ENCODE data around the gene GSE1. TPM values are rescaled to one million over a fixed set of nuclear protein-coding genes. Genes with fewer than 3 reads are reported as not detected.

GSE1 gene
- total RNA-seq, 1 experiment from 2014 or later, result 90.2 TPM

DNA sequence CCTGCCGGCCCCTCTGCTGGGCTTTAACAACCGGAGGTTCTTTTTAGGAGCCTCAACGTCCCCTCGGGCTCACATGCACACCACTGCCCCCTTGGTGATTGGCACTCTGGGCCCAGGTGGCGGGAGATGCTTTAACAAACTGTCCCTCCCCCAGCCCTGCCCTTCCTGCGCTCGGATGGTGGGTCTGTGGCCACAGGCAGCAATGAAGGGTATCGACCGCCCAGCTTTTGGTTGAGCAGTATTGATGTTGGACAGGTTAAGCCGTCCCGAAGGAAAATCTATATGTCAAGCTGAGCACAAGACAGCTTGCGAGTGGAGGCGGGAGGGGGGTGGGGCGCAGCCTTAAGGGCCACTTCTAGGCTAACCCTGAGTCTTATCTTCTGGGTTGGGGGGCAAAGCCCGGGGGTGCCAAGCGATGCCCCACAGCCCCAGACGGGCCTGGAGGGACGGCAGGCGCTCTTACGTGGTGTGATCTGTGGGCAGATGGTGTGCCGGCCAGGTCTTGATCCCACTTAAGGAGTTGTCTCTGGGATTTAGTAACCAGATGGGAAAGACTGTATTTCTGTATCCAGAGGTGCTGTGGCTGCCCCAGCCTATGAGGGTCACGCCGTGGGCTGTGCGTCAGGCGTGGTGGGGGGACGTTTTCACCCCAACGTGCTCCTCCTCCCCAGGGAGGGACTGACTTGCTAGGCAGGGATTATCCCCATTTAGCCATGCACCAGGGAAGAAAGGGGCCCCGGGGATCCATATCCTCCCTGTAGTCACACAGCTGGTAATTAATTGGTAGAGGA lies 6.2 kb downstream of the GSE1 start:
- H3K9me2 ChIP-seq (ENCODE audit: insufficient read depth), result no peaks in the 10 kb centered on the region
- CTCF ChIA-PET, result interaction anchor here (1.0 kb wide), 1 partner anchor 203 kb away, joined by 3 read pairs; no protein-coding TSS in a partner anchor
- H4K20me1 ChIP-seq (ENCODE audit: insufficient read depth), result peaks cover 16% of the 10 kb centered on the region; the same call in 1 of the 2 replicates
- BruUV-seq (replicated peaks), result no TSS peak
- H3K9me3 ChIP-seq (ENCODE audit: control insufficient read depth in 1 of 2, insufficient read depth in 1 of 2, low read depth in 1 of 2, low read length in 2 of 2), result no peaks in the 10 kb centered on the region
- no peaks in the 10 kb centered on the region for H3K27me3 ChIP-seq (ENCODE audit: insufficient read depth, low read length)
- DNase-seq (ENCODE audit: low read depth, low spot score) (no peak), ATAC-seq (no peak)
- H3K4me1 ChIP-seq (ENCODE audit: control insufficient read depth in 1 of 2, insufficient read depth in 2 of 2, low read length in 2 of 2), result peaks cover 13 to 37% of the 10 kb centered on the region in 2 experiments
- POLR2A ChIA-PET, result no interaction called here
- H3K4me3 ChIP-seq (replicated peaks in 1 of 2; ENCODE audit: low read depth in 1 of 2, low read length in 2 of 2), result no peak overlapping the region
- H3K9ac ChIP-seq (ENCODE audit: low read length), result no peak overlapping the region
- RAD21 ChIA-PET (ENCODE audit: low non-redundant PET in 1 of 2, low total read pairs in 2 of 2, uncharacterized antibody in 2 of 2, unreplicated experiment in 2 of 2), result no interaction called here
- no peak overlapping the region for H3K27ac ChIP-seq (ENCODE audit: low read depth, low read length)
- intact Hi-C loops (cut with micrococcal nuclease), result loop anchor here (10.0 kb wide), 1 partner anchor 124 kb away; no protein-coding TSS in a partner anchor
- no peak for TF ChIP-seq SIN3A (IDR thresholded peaks at IDR 0.05; ENCODE audit: low read depth)
- no peak overlapping the region for H3K4me2 ChIP-seq (ENCODE audit: low read length)
- no peaks in the 10 kb centered on the region for H3K36me3 ChIP-seq (ENCODE audit: control insufficient read depth in 1 of 2, insufficient read depth in 2 of 2, low read length in 2 of 2)
- peaks cover 94% of the 10 kb centered on the region for H3K79me2 ChIP-seq (ENCODE audit: insufficient read depth, low read length)
- H2AFZ ChIP-seq (ENCODE audit: low read depth, low read length, poor library complexity, severe bottlenecking), result no peak overlapping the region

DNA sequence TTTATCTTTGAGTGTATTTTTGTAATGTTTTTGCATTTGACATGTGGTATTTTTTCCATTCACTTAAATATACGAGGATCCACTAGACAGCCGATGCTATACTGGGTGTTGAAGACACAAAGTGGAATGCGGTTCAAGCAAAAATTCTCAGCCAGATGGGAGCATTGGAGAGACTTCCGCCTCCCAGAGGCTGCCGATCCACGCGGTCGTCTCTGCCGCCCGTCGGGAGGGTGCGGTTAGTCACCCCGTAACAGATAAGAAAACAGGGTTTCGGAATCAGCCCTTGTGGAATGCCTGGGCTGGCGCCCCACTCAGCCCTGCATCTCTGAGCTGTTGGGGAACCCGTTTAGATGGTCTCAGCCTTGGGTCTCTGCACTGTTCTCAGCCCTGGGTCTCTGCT lies 7.3 kb downstream of the GSE1 start:
- H3K9me2 ChIP-seq (ENCODE audit: insufficient read depth), result no peaks in the 10 kb centered on the region
- no peaks in the 10 kb centered on the region for H3K27me3 ChIP-seq (ENCODE audit: insufficient read depth, low read length)
- H3K27ac ChIP-seq (ENCODE audit: low read depth, low read length), result no peak overlapping the region
- H3K36me3 ChIP-seq (ENCODE audit: control insufficient read depth in 1 of 2, insufficient read depth in 2 of 2, low read length in 2 of 2), result no peaks in the 10 kb centered on the region
- peaks cover 98% of the 10 kb centered on the region for H3K79me2 ChIP-seq (ENCODE audit: insufficient read depth, low read length)
- ATAC-seq, result no peak
- no TSS peak for BruUV-seq (replicated peaks)
- CTCF ChIA-PET, result interaction anchor here (1.0 kb wide), 1 partner anchor 204 kb away, joined by 3 read pairs; no protein-coding TSS in a partner anchor
- H3K4me2 ChIP-seq (ENCODE audit: low read length), result no peak overlapping the region
- no peak overlapping the region for H3K9ac ChIP-seq (ENCODE audit: low read length)
- H4K20me1 ChIP-seq (ENCODE audit: insufficient read depth), result peaks cover 14% of the 10 kb centered on the region; the same call in 1 of the 2 replicates
- DNase-seq (ENCODE audit: low read depth, low spot score), result no peak
- no peaks in the 10 kb centered on the region for H3K9me3 ChIP-seq (ENCODE audit: control insufficient read depth in 1 of 2, insufficient read depth in 1 of 2, low read depth in 1 of 2, low read length in 2 of 2)
- intact Hi-C loops (cut with micrococcal nuclease), result no loop called here
- no peak overlapping the region for H3K4me3 ChIP-seq (replicated peaks in 1 of 2; ENCODE audit: low read depth in 1 of 2, low read length in 2 of 2)
- POLR2A ChIA-PET, result no interaction called here
- peaks cover 11 to 26% of the 10 kb centered on the region in 2 experiments for H3K4me1 ChIP-seq (ENCODE audit: control insufficient read depth in 1 of 2, insufficient read depth in 2 of 2, low read length in 2 of 2)
- no peak overlapping the region for H2AFZ ChIP-seq (ENCODE audit: low read depth, low read length, poor library complexity, severe bottlenecking)
- RAD21 ChIA-PET (ENCODE audit: low non-redundant PET in 1 of 2, low total read pairs in 2 of 2, uncharacterized antibody in 2 of 2, unreplicated experiment in 2 of 2), result no interaction called here
- no peak for TF ChIP-seq CBX3 (IDR thresholded peaks at IDR 0.05; ENCODE audit: low read depth)
- TF ChIP-seq POLR2A (IDR thresholded peaks at IDR 0.05; ENCODE audit: borderline replicate concordance, extremely low read depth, insufficient read depth, insufficient read length), result no peak
- no peak for TF ChIP-seq ZNF274 (IDR thresholded peaks at IDR 0.05; ENCODE audit: low read depth, low read length)
- TF ChIP-seq, protein P1, sequence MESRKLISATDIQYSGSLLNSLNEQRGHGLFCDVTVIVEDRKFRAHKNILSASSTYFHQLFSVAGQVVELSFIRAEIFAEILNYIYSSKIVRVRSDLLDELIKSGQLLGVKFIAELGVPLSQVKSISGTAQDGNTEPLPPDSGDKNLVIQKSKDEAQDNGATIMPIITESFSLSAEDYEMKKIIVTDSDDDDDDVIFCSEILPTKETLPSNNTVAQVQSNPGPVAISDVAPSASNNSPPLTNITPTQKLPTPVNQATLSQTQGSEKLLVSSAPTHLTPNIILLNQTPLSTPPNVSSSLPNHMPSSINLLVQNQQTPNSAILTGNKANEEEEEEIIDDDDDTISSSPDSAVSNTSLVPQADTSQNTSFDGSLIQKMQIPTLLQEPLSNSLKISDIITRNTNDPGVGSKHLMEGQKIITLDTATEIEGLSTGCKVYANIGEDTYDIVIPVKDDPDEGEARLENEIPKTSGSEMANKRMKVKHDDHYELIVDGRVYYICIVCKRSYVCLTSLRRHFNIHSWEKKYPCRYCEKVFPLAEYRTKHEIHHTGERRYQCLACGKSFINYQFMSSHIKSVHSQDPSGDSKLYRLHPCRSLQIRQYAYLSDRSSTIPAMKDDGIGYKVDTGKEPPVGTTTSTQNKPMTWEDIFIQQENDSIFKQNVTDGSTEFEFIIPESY (IDR thresholded peaks at IDR 0.05; ENCODE audit: extremely low read depth, insufficient replicate concordance, low read length), result no peak
- TF ChIP-seq, protein P2, sequence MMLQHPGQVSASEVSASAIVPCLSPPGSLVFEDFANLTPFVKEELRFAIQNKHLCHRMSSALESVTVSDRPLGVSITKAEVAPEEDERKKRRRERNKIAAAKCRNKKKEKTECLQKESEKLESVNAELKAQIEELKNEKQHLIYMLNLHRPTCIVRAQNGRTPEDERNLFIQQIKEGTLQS (IDR thresholded peaks at IDR 0.05), result no peak
- TF ChIP-seq JUND (IDR thresholded peaks at IDR 0.05), result no peak
- TF ChIP-seq SP1 (IDR thresholded peaks at IDR 0.05; ENCODE audit: low read depth), result no peak
- TF ChIP-seq FOSL1 (IDR thresholded peaks at IDR 0.05; ENCODE audit: low read depth), result no peak
- no peak for TF ChIP-seq SIN3A (IDR thresholded peaks at IDR 0.05; ENCODE audit: low read depth)
- TF ChIP-seq, protein P3, sequence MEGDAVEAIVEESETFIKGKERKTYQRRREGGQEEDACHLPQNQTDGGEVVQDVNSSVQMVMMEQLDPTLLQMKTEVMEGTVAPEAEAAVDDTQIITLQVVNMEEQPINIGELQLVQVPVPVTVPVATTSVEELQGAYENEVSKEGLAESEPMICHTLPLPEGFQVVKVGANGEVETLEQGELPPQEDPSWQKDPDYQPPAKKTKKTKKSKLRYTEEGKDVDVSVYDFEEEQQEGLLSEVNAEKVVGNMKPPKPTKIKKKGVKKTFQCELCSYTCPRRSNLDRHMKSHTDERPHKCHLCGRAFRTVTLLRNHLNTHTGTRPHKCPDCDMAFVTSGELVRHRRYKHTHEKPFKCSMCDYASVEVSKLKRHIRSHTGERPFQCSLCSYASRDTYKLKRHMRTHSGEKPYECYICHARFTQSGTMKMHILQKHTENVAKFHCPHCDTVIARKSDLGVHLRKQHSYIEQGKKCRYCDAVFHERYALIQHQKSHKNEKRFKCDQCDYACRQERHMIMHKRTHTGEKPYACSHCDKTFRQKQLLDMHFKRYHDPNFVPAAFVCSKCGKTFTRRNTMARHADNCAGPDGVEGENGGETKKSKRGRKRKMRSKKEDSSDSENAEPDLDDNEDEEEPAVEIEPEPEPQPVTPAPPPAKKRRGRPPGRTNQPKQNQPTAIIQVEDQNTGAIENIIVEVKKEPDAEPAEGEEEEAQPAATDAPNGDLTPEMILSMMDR (IDR thresholded peaks at IDR 0.05 in 2 of 3, conservative IDR thresholded peaks at IDR 0.05 in 1 of 3; ENCODE audit: borderline replicate concordance in 1 of 3, insufficient read depth in 1 of 3, low read depth in 2 of 3, low read length in 2 of 3), result no peak
- no peak for TF ChIP-seq EZH2 (IDR thresholded peaks at IDR 0.05)
- TF ChIP-seq ZFX (IDR thresholded peaks at IDR 0.05), result no peak
- no peak for TF ChIP-seq EZH2phosphoT487 (IDR thresholded peaks at IDR 0.05; ENCODE audit: borderline replicate concordance)
